GM18907 (cell line): ENCODE measurements around the gene TSC2.

Experiments
- ATAC-seq: cut with Tn5 transposase; IDR thresholded peaks from one replicate; pipeline ENCODE4 v1.9.1; 2021; ENCODE audit warnings: mild to moderate bottlenecking, moderate library complexity; ENCODE audit not compliant: unreplicated experiment

The TSC2 gene

GRCh38 chr16:2042986-2043666, 4.7 kb upstream of the TSC2 start:
- ATAC-seq, result no peak

- ATAC-seq, result no peak
Observed at GRCh38 chr16:2043667-2044451, 3.9 kb upstream of the TSC2 start.

DNA sequence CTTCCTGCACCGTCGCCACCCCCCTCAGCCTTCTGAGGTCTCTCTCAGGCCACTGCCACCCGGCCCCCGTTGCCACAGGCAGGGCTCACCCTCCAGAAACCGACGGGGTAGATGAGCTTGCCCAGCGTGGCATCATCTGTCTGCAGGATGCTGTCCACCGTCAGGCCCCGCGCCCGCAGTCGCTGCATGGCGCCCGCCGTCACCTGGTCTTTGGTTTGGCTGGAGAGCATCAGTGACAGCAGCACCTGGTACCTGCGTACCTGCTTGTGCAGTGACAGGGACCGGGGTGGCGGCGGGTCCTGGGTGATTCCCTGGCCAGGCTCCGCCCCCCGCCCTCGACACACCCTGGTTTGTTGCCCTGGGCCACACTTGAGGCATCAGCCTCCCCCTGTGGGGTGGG, 3.2 kb upstream of the TSC2 start:
- ATAC-seq, result no peak

GRCh38 chr16:2045965-2046892, 1.6 kb upstream of the TSC2 start:
- no peak for ATAC-seq

- ATAC-seq, result peak; percentile 3
Observed at GRCh38 chr16:2046893-2047329, 874 bp upstream of the TSC2 start.

- no peak for ATAC-seq
Observed at GRCh38 chr16:2048116-2048543, 345 bp downstream of the TSC2 start.

DNA sequence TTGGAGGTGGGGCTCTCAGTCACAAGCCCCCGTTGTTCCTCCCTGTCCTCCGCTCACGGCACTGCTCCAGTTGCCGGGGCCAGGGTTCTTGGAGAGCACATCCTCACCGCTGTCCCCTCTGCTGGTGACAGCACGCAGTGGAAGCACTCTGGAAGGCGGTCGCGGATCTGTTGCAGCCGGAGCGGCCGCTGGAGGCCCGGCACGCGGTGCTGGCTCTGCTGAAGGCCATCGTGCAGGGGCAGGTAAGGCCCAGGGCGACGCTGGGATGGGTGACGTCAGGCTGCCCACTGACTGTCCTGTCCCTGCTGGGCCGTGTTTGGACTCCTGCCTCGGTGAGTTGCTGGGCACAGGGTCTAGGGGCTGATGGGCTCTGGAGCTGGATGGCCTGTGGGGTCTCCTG, 5.4 kb downstream of the TSC2 start:
- no peak for ATAC-seq

GRCh38 chr16:2053897-2054296, 6.1 kb downstream of the TSC2 start:
- no peak for ATAC-seq

GRCh38 chr16:2054543-2055245, 6.9 kb downstream of the TSC2 start:
- no peak for ATAC-seq

- ATAC-seq, result no peak
Observed at GRCh38 chr16:2056077-2056476, 8.3 kb downstream of the TSC2 start.

DNA sequence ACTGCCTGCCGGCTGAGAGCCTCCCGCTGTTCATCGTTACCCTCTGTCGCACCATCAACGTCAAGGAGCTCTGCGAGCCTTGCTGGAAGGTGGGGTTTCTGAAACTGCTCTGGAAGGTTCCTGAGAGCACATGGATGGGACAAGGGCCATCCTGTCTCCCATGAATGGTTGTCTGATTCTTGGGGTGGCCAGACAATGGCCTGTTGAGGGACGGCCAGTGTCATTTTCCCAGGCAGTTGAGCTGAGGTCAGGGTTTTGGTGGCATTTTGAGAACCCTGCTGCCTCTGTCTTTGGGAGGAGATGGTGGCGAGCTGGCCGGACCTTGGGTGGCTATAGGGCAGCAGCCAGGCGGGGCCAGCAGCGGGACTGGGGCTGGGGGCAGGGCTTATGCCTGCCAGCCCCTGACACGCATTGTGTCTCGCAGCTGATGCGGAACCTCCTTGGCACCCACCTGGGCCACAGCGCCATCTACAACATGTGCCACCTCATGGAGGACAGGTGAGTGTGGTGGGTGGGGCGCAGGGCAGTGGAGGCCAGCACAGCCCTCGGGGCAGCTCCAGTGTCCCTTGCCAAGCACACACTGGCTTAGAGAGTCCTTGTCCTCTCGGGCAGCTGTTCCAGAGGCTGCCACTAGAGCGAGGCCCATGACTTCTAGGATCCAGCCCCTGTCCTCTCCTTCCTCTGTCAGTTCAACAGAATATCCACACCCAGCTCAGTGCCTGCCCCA, 9.1 kb downstream of the TSC2 start:
- no peak for ATAC-seq

DNA sequence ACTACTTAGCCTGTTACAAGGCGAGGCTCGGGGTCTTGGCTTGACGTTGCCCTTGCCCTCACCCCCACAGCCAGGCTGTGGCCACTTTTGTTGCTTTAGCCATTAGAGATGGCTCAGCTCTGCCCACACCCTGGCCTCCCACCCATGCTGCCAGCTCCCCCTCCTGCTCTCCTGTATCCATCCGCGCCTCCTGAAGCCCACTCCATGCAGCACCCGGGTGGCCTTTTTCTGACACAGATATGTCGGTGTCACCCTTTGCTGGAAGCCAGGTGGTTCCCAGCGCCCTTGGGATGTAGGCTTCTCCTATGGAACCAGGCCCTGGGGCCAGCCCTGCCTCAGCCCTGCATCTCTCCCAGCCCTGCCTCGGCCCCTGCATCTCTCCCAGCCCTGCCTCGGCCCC, 9.7 kb downstream of the TSC2 start:
- ATAC-seq, result no peak

GRCh38 chr16:2058420-2058819, 10.6 kb downstream of the TSC2 start:
- ATAC-seq, result no peak

- no peak for ATAC-seq
Observed at GRCh38 chr16:2058872-2059271, 11.1 kb downstream of the TSC2 start.

DNA sequence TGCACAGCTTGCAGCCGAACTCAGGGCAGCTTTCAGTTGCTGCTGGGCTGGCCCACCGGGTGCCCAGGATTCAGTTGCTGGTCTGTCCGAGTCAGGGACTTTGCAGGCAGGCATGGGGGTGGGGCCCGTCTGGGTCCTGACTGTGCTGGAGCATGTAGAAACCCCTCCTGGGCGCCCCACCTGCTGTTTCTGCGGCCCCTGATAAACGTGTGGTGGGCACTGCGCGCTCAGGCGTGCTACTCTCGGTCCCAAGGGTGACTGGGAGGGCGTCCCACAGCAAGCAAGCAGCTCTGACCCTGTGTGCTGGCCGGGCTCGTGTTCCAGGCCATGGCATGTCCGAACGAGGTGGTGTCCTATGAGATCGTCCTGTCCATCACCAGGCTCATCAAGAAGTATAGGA, 12.6 kb downstream of the TSC2 start:
- no peak for ATAC-seq

DNA sequence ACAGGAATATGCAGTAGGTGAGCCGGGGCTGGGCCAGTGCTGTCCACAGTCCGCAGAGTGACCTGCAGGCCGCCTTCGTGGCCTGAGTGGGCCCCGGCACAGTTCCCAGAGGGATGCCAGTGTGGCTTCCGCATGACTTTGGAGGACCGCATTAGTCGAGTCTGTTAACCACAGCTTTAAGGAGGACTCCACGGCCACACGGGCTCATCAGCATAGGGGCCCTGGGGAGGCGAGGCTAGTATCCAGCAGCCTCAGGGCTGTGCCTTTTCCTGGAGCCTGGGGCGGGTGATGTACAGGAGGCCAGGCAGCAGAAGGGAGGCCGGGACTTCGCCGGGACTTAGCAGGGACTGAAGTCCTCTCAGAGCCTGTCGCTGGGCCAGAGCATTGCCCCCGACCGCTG, 13.2 kb downstream of the TSC2 start:
- ATAC-seq, result no peak

GRCh38 chr16:2061526-2061925, 13.7 kb downstream of the TSC2 start:
- no peak for ATAC-seq

DNA sequence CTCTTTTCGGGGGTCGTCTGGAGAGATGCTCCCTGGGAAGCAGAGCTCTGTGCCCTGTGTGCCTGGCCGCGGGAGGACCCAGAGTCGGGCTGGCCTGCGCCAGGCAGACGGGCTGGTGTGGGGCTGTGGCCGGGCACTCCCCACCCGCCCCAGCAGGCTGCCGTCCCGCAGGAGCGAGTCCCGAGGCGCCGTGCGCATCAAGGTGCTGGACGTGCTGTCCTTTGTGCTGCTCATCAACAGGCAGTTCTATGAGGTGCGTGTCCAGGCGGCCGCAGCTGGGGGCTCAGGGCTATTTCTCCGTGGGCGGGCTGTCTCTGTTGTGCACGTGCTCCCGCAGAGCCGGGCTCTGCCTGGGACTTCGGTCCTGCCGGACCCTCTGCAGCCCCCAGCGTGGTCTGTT, 15.0 kb downstream of the TSC2 start:
- no peak for ATAC-seq

DNA sequence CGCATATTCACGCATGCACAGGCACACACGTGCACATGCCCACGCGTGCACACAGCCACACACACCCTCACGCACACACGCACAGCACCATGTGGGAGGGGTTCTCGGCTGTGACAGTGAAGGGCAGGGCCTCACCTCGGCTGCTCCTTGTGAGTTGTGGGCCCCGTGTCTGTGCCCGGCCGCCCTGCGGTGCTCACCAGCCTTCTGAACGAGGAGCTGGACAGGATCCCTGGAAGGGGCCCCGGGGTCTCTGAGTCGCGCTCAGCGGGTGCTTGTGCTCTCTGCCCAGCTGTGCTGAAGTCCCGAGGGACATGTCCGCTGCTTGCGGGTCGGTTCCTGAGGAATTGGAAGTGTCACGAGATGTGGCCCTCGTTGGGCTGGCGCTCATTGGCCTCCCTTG, 16.1 kb downstream of the TSC2 start:
- no peak for ATAC-seq

GRCh38 chr16:2064368-2064945, 16.7 kb downstream of the TSC2 start:
- ATAC-seq, result no peak
